ENCODE data around the gene PDE4D.

Gene PDE4D

GRCh38 chr5:59542306-59542705, 351.2 kb downstream of the PDE4D start:
- no peak for DNase-seq

GRCh38 chr5:59540366-59540765, 353.2 kb downstream of the PDE4D start:
- DNase-seq, result peak; percentile 79

- no peak for DNase-seq
Measured at GRCh38 chr5:59538750-59539121, 354.8 kb downstream of the PDE4D start.

GRCh38 chr5:59537961-59538749, 355.4 kb downstream of the PDE4D start:
- no peak for DNase-seq

- DNase-seq, result no peak
Measured at GRCh38 chr5:59536875-59537274, 356.7 kb downstream of the PDE4D start.

GRCh38 chr5:59535561-59535960, 358.0 kb downstream of the PDE4D start:
- DNase-seq, result no peak

- DNase-seq, result no peak
Measured at GRCh38 chr5:59533730-59534108, 359.8 kb downstream of the PDE4D start.

- no peak for DNase-seq
Measured at GRCh38 chr5:59532979-59533729, 360.4 kb downstream of the PDE4D start.

- DNase-seq, result no peak
Measured at GRCh38 chr5:59529239-59529638, 364.3 kb downstream of the PDE4D start.

GRCh38 chr5:59528202-59528862, 365.2 kb downstream of the PDE4D start:
- DNase-seq, result no peak

- no peak for DNase-seq
Measured at GRCh38 chr5:59525957-59526356, 367.6 kb downstream of the PDE4D start.

- DNase-seq, result no peak
Measured at GRCh38 chr5:59525311-59525710, 368.2 kb downstream of the PDE4D start.

GRCh38 chr5:59522201-59522831, 371.2 kb downstream of the PDE4D start:
- no peak for DNase-seq

GRCh38 chr5:59521476-59521875, 372.1 kb downstream of the PDE4D start:
- DNase-seq, result no peak

GRCh38 chr5:59519338-59519737, 374.2 kb downstream of the PDE4D start:
- no peak for DNase-seq

- no peak for DNase-seq
Measured at GRCh38 chr5:59517926-59518585, 375.5 kb downstream of the PDE4D start.

- no peak for DNase-seq
Measured at GRCh38 chr5:59516161-59516560, 377.4 kb downstream of the PDE4D start.

- DNase-seq, result peak; percentile 23
Measured at GRCh38 chr5:59506285-59506877, 387.1 kb downstream of the PDE4D start.

GRCh38 chr5:59504043-59504442, 389.5 kb downstream of the PDE4D start:
- no peak for DNase-seq

- no peak for DNase-seq
Measured at GRCh38 chr5:59503220-59503619, 390.3 kb downstream of the PDE4D start.

GRCh38 chr5:59501316-59501715, 392.2 kb downstream of the PDE4D start:
- DNase-seq, result no peak

- DNase-seq, result no peak
Measured at GRCh38 chr5:59500014-59500413, 393.5 kb downstream of the PDE4D start.
